RPMI7951 (cell line): ENCODE results near the gene FMC1. TPM values are rescaled to one million over a fixed set of nuclear protein-coding genes. Genes with fewer than 3 reads are reported as not detected.
"Not testable (repeated sequence)": the region's sequence is repeated elsewhere in the genome, so short reads cannot be mapped to it uniquely, and the experiment has no call there.

Experiments used
- DNase-seq: peaks from one replicate; pipeline ENCODE4 v3.0.0-alpha.2; 2012; ENCODE audit warnings: low read depth
- total RNA-seq: library from RNA; depleted of rRNA; stranded (reverse); fragments of >200 nt; shearing (Covaris generic); gene quantifications from 2 replicates; pipeline ENCODE4 v1.2.3, GENCODE V29; 2014

Gene FMC1
- total RNA-seq, 1 experiment from 2014 or later = 42.9 TPM

DNA sequence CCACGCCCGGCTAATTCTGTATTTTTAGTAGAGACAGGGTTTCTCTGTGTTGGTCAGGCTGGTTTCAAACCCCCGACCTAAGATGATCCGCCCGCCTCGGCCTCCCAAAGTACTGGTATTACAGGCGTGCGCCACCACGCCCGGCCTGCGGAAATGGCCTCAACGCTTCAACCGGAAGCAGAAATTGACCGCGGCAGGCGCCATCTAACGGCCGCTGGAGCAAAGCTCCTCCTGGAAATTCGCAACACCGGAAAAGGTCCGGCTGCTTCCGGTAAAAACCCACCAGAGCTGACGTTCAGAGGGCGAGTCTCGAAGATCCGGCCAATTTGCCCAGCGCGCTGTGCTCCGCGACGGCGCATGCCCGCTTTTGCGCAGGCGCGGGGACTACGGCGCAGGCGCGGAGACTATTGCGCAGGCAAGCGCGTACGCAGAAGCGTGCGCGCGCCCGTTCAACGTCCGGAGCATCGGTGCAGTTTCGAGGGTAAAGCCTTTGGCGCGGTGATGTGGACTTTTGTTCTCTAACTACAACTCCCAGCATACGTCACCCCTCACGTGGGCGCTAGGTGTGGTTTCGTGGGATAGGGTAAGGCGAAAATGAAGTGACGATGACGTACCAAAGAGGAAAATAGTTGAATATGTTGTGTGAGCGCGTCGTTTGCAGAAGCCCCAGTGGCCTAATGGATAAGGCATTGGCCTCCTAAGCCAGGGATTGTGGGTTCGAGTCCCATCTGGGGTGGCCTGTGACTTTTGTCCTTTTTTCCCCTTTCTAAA is 915 bp upstream of the FMC1 start:
- DNase-seq = peak; percentile 99

DNA sequence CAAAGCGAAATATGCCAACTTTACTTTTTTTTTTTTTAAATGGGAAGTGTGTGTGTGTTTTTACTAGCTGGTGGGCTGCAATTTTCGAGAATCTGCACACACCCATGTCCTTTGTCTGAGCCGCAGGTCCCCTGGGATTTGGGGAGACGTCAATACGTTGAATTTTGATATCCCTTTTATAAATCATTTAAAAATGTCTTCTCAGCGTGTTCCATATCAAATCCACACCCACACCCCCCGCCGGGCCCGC is 404 bp upstream of the FMC1 start:
- no peak for DNase-seq

DNA sequence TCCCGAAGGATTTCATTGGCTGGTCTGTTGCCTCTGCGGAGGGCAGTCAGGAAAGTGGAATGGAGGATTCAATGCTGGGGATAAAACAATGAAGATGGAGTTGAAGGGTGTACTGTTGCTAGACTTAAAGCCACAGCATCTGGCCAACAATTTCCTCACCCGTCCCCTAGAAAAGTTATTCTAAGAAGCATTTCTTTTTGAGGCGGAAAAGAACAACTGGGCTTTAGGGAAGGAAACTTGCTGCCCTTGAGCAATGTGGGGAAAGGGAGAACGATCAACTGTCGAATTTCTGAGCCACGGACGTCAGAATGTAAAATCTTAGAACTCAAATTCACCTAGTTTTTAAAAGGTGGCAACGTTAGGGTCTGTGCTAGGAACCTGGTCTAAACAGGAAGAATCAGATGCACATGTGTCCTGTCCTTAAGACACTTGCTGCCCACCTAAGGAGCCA is 664 bp downstream of the FMC1 start:
- no peak for DNase-seq

DNA sequence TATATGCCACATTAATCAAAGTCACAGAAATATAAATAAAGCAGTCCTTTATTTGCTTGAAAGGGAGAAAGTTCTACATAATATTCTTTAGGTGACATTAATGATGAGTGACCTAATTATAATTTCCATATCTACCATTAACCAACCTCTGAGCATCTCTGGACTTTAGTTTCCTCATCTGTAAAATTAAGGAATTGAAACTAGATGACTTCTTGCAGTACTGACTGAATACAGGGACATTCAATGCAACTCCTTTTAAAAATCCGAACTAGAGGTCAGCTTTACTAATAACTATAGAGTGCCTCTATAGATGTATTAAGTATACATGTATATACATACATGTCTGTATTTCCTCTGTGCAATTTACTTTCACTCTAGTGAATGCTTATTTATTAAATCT is 3.9 kb downstream of the FMC1 start:
- no peak for DNase-seq

DNA sequence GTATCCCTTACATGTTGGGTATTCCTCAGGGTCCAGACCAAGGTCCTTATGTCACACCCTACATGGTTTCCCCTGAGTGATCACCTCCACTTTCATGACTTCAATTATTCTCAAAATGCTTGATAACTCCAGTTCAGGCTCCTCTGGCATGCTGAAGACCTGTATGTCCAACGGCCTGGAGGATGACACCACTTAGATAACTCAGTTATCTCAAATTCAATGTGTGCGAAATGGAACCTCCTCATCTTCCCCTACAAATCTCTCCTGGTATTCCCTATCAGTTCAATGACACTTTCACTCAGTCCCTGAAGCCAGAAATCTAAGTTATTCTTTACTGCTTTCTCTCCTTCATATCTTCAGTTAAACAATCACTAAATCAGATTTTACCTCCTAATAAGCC is 9.9 kb downstream of the FMC1 start:
- DNase-seq = no peak

DNA sequence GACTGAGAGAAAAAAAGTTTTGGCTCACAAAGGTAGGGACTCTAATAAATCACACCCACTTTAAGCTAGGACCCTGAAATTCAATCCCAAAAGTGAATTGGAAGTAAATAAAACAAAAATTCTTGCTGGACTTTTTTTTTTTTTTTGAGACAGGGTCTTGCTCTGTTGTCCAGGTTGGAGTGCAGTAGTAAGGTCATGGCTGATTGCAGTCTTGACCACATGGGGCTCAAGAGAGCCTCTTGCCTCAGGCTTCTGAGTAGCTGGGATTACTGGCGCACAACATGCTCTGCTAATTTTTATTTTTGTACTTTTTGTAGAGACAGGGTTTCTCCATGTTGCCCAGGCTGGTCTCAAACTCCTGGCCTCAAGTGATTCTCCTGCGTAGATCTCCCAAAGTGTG is 13.6 kb downstream of the FMC1 start:
- DNase-seq = no peak

DNA sequence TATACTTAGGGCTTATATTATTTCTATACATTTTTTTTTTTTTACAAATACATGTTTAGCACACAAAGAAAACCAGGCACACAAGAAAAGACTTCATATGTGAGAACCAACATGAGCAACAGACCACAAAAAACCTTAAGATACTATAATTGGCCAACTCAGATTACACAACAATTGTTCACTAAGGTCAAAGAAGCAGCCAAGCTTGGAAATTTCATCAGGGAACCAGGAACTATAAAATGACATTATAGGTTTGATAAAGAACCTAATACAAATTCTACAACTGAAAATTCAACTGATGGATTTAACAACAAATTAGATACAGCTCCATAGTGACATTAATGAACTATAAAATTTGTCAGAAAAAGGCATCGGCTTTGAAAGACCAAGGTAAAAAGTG is 14.2 kb downstream of the FMC1 start:
- no peak for DNase-seq

DNA sequence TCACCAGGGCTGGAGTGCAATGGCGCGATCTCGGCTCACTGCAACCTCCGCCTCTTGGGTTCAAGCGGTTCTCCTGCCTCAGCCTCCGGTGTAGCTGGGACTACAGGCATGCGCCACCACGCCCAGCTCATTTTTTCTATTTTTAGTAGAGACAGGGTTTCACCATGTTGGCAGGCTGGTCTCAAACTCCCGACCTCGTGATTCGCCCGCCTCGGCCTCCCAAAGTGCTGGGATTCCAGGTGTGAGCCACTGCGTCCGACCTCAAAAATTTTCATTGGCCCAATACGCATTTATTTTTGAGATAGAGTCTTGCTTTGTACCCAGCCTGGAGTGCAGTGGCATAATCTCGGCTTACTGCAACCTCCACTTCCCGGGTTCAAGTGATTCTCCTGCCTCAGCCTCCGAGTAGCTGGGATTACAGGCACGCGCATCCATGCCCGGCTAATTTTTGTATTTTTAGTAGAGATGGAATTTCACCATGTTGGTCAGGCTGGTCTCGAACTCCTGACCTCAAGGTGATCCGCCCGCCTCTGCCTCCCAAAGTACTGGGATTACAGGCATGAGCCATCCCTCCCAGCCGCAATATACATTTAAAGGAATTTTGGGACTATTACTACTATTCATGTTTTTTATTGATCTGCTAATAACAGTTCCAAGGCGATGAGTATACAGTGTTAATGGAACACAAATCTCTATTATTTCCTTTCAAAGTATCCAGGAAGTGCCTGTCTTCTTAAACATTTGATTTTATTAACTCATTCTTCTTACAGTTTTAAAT is 16.8 kb downstream of the FMC1 start:
- DNase-seq = not testable (repeated sequence)

DNA sequence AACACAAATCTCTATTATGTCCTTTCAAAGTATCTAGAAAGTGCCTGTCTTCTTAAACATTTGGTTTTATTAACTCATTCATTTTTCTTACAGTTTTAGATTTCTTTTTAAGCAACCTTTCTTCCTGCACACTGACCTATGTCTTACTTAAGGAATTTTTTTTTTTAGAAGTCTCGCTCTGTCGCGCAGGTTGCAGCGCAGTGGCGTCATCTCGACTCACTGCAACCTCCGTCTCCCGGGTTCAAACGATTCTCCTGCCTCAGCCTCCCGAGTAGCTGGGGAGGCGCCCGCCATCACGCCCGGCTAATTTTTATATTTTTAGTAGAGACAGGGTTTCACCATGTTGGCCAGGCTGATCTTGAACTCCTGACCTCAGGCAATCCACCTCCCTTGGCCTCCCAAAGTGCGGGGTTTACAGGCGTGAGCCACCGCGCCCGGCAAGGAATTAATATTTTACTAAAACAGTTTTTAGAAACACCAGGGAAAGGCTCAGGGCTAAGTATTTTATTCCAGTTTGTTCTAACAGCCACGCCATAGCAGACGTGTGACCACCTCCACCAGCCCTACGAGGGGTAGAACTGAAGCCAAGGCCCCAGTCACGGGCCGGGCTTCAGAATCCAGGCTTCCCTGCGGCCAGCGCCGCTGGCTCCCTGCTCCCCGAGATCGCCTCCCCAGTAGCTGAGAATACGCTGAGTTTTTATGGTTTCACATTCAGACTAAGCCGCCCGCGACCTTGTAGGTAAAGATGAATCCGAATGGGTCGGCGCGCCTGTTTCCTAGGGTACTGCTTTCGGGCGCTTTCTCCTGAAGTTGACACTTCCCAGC is 17.6 kb downstream of the FMC1 start:
- peak; percentile 40 for DNase-seq

DNA sequence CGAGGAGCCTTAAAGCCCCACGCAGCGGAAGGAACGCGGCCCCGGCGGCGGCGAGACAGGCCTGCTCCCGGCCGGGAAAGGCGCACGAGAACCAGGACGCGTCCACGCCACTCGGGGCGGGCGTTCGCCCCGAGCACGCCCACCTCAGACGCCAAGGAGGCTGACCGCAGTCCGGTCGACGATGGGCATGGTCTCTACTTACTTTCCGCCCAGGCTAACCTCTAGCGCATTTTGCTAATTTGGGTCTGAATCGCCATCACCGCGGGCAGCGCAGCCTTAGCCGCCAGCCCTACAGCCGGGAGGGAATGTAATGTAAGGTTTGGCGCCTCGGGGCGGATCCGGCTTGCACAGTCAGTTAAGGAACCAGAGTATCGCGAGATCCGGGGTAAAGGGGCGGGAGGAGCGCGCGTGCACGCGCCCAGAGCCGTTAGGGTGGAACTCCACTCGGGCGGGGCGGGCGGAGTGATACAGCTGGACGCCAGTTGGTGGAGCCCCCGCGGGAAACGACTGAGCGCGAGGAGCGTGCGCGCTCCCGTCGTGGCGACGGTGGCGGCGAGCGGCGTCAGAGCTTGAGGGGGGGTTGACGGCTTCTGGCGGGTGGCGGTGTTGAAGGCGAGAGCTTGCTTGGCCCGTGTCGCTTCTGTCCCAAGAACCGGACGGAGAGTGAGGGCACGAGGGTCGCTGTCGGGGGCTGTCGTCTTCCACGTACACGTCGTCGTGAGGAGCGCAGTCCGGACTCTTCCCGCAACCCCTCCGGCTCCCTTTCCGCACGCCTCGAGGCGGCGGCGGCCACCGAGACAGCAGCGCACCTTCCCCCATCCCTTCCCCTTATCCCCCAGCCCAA is 18.5 kb downstream of the FMC1 start, which contains the start of gene LUC7L2:
TSS of gene LUC7L2 (plus strand) at position 529 of the 844 bp plus-strand sequence. CDS start 368 bp downstream, outside the sequence.
- DNase-seq = peak; percentile 98

DNA sequence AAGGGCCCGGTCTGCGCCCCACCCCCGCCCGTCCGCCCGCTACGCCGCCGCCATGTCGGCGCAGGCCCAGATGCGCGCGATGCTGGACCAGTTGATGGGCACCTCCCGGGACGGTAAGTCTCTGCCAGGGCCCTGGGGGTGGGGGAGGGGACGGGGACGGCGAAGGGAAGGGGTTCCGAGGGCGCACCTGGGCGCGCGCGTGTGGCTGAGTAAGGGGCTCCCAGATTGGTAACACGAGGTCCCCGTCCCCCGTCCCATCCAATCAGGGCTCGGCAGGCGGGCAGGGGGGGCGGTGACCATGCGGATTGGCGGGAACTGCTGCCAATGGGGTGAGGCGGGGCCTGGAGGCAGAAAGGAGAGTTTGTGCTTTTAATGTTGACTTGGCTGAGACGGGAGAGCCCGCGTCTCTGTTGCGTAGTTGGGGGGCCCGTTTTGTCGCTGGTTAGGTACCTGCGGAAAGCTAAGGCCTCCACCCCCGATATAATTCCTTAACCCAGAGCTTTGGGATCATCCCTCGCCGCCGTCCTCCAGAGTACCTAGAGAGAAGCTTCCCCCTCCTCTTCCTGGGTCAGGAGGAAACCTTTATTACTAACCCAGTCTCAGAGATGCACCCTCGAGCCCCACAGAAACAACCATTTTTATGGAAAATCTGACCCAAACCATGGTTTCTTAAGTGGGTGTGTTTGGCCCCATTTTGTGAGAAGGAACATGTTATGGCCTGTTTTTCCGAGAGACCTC is 19.2 kb downstream of the FMC1 start:
- peak; percentile 91 for DNase-seq

DNA sequence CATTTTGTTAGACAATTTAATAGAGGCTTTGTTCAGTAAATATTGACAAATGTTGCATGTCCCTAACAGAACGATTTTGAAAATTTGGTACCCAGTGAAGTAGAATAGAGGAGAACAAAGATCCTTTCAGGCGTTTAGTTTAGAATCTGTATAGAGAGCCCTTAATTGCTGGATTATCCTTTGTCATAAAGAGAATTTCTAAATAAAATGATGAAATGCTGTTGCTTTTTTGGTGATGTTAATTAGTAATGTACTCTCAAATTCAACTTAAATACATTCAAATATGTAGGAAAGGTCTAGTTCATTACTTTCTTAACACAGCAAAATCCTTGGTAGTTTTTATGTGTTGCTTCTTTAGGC is 19.8 kb downstream of the FMC1 start:
- DNase-seq = no peak

DNA sequence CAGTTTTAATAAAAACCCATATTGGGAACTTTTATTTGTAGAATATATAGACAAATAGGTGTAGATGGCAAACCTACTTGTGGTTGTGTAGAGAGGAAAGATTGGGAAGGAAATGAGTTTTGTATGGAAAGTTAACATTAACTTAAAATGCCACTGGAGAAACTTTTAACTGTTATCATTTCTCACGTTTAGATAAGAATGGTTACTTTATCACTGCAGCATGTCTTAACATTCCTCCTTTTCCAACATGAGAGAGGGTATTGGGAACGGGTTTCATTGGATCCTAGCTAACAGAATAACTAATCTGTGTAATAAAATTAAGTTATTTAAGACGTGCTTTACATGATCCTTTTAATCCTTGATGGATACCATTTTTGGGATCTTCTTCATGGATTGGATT is 20.4 kb downstream of the FMC1 start:
- DNase-seq = no peak

DNA sequence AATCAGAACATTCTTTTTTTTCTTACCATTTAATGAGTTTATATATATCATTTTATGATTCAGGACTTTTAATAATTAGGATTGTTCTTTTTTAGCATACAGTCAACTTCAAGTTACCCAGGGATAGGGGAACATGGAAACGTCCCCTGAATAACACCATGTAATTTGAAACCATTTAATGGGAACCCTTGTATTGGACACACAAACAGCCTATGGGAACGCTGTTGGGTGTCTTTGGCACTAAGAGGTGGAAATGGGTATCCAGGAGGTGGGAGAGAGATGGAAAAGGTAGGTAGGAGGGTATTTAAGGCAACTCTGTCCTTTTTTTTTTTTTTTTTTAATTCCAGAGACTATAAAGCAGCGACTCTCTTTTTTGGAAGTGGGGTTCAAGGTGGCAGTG is 21.2 kb downstream of the FMC1 start:
- peak; percentile 32 for DNase-seq

DNA sequence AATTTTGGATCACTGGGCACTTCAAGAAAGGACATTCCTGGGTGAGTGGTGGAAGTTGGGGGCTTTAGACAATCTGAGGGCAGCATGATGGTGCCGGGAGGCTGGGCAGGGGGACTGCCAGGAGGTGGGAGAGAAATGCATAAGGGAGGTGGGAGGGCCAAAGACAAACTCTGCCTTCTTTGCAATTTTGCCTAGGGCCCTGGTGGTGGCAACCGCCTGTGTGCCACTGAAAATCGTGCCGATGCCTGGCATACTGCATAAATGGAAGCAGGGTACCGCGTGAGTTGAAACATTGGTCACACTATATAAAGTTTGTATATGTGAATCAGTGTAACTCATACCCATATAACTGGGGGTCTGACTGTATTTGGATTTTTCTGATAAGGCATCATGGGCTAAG is 21.8 kb downstream of the FMC1 start:
- DNase-seq = no peak

DNA sequence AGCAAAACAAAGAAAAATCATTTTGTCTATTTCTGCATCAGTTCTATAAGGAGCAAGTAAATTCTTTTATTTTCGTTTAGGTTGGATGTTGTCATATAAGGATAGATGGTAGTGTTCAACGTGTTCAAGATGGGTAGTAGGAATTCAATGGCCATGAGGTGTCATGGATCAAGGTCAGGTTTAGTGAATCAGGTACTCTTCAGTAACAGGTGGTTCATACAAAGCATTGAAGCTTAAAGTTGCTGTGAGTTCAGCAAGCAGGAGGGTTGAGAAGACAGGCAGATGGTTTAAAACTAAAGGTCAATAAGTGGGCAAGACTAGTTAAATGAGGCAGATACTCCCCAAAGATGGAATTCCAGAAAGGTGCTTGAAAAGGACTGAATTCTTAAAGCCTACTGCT is 24.2 kb downstream of the FMC1 start:
- no peak for DNase-seq

DNA sequence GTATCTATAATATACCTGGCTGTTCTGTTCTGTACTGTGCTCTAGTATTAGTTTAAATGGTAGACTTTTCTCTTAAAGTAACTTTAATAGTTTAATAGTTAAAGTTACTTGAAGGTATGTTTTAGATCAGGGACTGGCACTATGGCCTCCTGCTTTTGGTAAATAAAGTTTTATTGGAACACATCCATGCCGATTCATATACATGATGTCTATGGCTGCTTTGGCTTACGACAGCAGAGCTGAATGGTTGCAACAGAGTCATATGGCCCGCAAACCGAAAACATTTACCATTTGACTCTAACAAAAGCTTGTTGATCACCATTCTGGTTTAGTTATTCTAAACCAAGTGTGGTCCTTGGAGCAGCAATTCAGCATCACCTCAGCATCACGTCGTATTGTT is 25.3 kb downstream of the FMC1 start:
- DNase-seq = no peak

DNA sequence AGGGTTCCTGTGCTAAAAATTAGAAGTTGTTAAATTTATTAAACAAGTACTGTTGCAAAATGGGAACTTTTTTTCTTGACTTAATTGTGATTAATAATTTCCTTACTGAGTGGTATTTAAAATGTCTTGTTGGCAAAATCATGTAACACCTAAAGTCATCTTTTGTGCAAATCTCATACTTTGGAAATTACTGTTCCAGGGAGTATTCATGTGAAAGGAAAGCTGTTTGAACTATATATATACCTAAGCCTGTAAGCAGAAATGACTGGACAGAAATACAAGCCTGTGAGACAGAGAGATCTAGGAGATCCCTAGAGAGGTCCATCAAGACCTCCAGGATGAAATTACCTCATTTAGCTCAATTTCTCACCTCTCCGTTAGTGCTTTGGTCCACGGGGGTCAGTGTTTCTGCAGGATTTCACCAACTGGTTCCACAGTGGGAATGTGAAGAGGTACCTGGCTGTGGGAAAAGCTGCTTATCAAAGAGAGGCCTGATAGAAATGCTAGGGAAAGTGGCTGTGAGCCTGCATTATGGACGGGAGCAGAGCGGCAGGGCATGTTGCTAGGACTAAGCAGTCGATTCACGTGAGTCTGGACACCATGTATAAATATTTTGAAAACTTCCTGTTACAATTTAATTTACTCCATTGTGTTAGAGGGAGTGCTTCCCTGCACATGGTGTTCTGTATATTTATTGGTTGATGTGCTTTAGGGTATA is 26.5 kb downstream of the FMC1 start:
- no peak for DNase-seq

DNA sequence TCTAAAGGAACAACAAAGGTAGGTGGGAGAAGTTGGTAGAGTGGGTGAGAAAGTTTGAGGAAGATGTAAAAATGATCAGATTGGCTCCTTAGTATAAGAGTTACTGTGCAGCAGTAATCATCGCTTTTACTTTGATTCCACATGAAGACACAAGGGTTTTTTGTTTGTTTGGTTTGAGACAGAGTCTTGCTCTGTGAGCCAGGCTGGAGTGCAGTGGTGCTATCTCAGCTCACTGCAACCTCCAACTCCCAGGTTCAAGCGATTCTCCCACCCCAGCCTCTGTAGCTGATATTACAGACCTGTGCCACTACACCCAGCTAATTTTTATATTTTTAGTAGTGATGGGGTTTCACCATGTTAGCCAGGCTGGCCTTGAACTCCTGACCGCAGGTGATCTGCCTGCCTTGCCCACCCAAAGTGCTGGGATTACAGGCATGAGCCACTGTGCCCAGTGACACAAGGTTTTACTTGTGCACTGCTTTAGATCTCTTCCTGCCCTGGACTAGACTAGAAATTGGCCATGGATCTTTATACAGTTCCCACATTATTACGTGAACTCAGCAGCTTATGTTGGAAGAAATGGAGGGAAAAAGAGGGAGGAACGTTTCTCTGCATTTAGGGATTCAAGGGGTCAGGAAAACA is 29.3 kb downstream of the FMC1 start:
- no peak for DNase-seq

DNA sequence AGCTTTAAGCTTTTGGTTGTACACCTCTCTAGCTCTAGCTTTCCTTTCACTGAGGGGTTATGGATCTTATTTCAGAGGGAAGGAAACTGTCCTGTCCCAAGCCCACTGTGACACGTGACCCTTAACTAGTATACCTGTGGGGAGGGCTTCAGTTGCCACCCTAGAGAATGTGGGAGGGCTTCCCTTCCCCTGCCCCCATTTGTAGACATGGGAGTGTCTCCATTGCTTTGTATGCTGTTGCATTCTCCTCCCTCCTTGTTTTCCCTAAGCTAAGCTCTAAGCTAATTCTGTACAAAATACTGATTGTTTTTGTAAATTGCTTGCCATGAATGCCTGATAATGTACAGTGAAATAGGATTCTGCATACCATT is 29.8 kb downstream of the FMC1 start:
- no peak for DNase-seq
